Stimulated activated CD8-positive, alpha-beta memory T cell treated with anti-CD3 and anti-CD28 coated beads, Interleukin-4, amount 100 ng/mL, for 1 hour (primary cell): Measurements from ENCODE around the gene RBM41.

ENCODE experiments used
- DNase-seq, 2 donors: peaks; one replicate each; pipeline ENCODE4 v3.0.0-alpha.2; 2020; ENCODE audit warnings: low read depth in 2 of 2, low spot score in 1 of 2

Gene RBM41

DNA sequence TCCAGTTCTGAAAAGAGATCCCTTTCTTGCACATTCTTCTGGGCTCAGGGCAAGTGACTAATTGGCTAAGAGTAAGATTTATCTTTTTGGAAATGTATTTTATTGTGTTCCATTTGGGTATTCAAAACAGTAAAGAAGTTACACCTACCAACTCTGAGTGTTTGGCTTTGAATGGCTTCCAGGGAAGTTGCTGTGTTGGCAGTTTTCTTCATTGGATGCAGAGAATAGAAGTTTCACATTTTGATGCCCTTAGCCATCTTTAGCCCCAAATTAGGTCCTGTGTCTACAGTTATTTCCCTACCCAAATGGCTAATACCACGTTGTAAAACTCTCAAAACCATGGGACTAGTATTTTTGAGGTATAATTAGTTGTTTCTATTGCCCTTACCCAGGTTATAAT lies 88.9 kb downstream of the RBM41 start:
- DNase-seq = no peak

DNA sequence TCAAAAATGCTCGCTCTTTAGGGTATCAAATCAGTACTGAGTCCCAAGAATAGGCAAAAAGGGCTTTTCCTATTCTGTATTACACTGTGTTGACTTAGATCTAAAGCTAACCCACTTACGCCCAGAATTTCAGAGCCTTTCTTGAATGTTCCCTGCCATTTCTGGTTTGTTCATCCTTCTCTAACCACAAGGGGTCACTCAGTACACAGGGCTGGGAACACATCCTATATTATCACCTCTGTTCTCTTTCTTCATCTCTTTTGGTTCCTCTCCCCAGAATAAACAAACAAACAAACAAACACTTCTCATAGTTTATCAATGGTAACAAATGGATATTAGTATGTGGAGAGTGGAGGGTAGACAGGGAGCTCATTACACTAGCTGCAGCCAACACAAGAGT lies 93.1 kb downstream of the RBM41 start:
- no peak for DNase-seq

DNA sequence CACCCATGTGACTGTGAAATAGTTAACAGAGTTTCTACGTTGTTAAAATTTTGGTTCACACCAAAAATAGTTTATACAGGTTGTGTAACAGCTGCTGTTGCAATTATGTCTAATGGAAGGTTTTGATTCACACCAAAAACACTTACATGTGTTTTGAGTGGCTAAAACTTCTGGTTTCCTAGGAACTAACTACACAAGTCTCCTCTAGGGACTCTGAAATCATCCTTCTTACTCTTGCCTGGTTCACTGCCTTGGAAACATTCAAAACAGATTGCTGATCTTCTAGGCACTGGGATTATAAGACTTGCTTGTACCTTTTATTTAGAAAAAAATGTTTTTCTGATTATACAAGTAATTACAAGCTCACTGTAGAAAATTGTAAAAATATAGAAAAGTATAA lies 103.7 kb downstream of the RBM41 start:
- DNase-seq = no peak
